AG20443 (cell line): ENCODE measurements around the gene COMMD9.
"Not testable (repeated sequence)": the region's sequence is repeated elsewhere in the genome, so short reads cannot be mapped to it uniquely, and the experiment has no call there.

Experiments
- DNase-seq: peaks from one replicate; pipeline ENCODE4 v3.0.0; 2012; ENCODE audit warnings: low spot score, mixed read lengths

COMMD9 gene

GRCh38 chr11:36289226-36289852 is at the start of gene COMMD9:
TSS of gene COMMD9 (minus strand) at chr11:36289424. CDS start at chr11:36289412, 12 bp downstream.
- peak; percentile 99 for DNase-seq

DNA sequence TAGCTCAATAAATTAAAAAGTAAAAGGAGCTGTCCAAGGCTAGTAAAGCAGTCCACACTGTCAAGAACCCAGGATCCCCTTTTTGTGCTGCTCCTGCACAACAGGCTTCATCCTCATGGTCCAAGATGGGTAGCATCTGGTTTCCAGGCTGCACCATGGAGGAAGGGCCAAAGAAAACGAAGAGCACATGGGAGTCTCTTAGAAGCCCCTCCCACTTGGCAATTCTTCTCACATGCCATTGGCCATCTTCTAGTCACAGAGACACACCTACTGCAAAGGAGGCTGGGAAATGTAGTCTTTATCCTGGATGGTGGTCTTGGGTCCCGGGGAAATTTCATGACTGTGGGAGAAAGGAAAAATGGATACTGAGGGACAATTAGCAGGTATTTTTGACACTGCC is 44.7 kb upstream of the COMMD9 start:
- DNase-seq: peak; percentile 64

DNA sequence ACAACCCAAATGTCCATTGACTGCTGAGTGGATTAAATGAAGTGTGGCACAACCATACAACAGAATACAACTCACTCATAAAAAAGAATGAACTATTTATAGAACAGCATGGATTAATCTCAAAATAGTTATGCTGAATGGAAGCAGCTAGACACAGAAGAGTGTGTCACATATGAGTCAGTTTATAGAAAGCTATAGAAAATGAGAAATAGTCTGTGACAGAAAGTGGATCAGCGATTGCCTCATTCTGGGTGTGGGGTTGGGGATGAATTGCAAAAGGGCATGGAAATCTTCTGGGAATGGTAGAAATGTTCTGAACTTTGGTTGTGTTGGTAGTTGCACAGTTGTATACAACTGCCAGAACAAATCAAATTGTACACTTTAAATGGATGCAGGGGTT is 44.2 kb upstream of the COMMD9 start:
- DNase-seq: peak; percentile 28

- no peak for DNase-seq
These were observed 41.2 kb upstream of the COMMD9 start for GRCh38 chr11:36330411-36330810.

DNA sequence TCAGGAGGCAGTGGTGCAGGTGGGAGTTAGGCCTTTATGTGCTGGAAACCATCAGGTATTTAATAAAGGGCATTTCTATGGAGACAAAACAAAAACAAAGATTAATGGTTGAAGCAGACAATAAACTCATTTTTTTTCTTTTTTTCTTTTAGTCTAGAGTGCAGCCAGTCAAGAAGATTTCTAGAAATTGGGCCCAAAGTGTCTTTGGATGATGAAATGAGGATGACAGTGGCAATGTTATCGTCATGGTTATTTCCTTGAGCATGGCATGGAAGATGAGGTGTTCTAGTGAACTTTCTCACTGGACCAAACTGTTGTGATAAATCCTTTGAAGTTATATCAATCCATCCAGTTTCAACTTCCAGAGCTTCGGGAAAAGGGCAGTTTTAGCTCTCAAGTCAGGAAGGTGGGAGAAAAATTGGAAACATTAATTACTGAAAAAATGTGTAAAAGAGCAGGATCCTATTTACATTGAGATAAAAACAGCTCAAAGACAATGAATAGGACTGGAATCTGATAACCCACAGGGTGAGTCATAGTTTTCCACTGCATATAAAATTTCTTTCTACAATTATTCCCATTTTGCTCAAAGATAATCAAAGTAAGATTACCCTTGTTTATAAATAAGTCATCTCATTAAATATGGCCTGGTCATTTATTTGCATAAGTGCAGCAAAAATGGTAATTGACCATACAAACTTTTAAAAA is 39.9 kb upstream of the COMMD9 start:
- no peak for DNase-seq

DNA sequence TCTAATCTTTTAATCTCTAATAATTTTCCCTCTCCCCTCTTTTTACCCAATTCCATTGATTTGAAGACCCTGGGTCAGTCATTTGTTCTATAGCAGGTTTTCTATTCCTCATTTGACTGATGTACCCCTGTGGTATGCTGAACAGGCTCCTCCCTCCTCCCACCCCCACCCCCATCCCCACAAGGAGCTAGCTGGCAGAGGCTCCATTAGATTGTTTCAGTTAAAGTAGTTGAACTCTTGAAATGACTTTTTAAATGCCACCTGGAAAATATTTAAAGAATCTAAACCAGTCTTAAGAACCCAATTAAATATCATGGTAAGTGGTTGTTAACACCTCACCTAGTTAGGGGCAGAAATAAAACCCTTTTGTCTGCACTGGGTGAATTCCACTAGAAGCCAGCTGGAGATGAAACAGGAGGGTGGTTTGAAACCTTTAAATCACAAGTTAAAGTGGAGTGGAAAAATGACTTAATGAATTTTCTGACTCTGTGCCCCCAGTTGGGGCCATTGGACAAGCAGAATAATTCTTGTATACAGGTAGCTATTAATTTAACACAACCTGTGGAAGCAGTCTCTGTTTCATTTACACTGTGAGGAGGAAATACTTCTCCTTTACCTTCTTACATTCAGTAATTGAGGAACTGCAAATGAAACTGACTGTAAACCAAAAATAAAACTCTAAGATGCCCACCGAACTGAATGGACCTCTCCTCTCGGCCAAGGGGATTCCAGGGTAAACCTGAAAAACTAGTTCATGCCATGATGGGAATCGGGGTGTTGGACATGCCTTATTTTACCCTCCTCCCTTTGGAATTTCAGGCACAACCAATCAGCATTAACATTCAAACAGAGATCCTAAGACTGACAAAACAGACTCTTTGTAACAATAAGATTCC is 37.5 kb upstream of the COMMD9 start:
- DNase-seq: no peak

DNA sequence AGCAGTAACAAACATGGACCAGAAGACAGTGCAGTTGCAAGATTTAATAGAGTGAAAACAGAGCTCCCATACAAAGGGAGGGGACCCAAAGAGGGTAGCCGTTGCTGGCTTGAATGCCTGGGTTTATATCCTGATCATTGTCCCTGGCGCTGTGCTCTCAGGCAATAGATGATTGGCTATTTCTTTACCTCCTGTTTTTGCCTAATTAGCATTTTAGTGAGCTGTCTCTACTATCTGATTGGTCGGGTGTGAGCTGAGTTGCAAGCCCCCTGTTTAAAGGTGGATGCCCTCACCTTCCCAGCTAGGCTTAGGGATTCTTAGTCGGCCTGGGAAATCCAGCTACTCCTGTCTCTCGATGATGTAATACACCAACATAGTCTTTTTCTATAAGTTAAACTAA is 36.2 kb upstream of the COMMD9 start:
- DNase-seq: not testable (repeated sequence)

DNA sequence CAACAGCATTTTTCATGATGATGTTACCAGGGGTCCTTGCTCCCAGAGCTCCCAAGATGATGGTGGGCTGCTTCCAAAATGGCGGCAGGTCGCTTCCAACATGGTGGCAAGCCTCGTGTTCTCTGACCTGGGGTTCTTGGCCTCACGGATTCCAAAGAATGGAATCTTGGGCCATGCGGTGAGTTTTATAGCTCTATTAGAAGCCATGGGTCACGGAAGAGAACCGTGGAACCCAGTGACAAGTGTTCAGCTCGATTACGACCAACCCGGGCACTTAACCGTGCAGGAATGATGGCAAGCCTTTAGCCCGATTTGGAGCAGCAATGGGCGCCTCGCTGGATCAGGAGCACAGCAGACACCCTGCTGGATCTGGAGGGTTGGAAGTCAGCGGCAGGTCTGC is 35.7 kb upstream of the COMMD9 start:
- DNase-seq: not testable (repeated sequence)

DNA sequence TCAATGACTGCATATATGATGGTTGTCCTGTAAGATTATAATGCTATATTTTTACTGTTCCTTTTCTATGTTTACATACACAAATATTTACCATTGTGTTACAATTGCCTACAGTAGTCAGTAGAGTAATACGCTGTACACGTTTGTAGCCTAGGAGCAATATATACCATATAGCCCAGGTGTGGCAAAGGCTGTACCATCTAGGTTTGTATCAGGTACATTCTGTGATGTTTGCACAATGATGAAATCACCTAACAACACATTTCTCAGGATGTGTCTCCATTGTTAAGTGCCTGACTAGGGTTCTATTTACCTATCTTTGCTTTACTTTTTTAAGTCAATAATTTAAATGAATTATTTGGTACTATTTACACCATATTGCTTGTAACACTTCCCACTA is 28.8 kb upstream of the COMMD9 start:
- DNase-seq: no peak

DNA sequence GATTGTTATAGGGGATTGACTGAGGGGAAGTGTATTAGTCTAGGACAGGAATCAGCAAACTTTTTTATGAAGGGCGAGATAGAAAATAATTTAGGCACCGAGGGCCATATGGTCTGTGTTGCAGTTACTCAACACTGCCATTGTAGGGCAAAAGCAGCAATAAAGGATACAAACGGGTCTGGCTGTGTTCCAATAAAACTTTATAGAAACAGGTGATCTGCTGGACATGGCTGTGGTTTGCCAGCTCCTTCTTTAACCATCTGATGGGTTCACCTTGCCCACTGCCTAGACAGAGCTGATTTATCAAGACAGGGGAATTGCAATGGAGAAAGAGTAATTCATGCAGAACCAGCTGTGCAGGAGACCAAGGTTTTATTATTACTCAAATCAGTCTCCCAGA is 26.8 kb upstream of the COMMD9 start:
- no peak for DNase-seq

- no peak for DNase-seq
These were observed 25.2 kb upstream of the COMMD9 start for GRCh38 chr11:36314434-36314767.

DNA sequence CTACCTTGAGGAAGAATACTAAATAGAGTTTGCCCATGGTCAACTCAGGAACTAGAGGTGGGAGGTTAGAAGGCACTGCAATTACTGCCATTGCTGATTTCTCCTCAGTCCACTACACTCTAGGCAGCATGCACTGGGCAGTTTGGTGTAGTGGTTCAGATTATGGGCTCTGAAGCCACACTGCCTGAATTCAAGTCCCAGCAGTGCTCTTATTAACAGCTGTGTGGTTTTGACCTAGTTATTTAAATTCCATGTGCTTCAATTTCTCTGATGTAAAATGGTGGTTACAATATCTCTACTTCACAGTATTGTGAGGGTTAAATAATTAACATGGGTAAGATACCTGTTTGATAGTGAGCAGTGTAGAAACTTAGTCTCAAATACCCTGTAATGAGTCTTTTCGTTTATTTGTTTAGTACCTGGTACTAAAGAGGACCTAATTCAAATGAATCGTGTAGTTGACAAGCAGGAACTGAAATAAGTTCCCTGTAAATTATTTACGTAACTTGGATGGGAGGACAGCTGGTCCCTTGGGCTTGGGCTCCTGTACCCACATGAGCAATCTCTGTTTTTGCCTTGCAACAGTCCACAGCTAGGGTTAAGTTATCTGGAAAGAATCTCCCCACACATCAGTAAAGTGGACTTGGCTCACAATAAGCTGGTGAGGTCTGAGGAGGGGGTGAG is 24.7 kb upstream of the COMMD9 start:
- DNase-seq: no peak

DNA sequence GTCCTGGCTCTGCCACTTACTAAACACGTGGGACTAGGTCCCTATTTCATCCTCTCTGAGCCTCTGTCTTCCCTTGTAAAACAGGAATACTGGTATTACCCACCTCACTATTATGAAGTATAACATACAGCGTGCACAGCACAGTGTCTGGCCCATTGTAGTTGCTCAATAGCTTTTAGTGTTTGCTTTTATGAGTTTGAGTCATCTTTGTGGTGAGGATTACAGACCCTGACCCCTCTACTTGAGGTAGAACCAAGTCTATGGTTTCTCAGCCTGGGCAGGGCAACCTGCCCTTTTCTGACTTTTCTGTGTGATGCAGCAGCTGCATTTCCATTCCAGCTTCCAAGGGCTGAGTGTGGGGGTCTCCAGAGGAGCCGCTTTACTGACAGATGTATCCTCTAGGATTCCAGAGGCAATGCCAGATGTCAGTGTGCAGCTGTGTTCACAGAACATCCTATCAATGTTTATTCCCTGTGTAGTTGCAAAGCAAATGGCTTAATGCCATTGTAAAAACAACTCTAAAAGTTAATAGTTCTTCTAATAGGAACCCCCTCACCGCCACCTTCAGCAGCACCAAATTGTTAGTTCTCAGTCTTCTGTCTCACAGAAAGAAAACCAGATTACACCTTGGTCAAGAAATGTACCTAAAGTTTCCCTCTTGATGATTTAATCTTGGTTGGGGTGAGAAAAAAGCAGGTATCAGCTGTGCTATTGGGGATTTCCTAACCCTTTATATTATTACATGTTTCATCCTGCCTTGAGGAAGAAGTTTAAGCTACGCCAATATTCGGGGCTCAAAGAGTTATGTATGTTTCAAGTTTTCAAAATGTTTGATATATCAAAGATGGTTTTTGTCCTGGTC is 23.6 kb upstream of the COMMD9 start:
- peak; percentile 21 for DNase-seq

- DNase-seq: no peak
These were observed 22.8 kb upstream of the COMMD9 start for GRCh38 chr11:36311926-36312595.

GRCh38 chr11:36309779-36310178 is 20.6 kb upstream of the COMMD9 start:
- DNase-seq: no peak

GRCh38 chr11:36308577-36308976 is 19.4 kb upstream of the COMMD9 start:
- DNase-seq: no peak

GRCh38 chr11:36306888-36307287 is 17.7 kb upstream of the COMMD9 start:
- peak; percentile 50 for DNase-seq

DNA sequence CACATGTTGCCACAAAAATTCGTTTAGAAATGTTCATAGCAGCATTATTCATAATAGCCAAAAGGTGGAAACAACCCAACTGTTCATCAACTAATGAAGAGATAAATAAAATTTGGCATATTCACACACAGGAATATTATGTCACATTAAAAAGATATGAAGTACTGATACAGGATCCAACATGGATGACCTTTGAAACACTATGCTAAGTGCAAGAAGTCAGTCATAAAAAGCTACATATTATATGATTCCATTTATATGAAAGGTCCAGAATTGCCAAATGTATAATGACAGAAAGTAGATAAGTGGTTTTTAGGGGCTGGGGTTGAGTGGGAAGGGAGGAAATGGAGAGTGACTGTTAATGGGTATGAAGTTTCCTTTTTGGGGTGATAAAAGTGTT is 15.8 kb upstream of the COMMD9 start:
- no peak for DNase-seq

- DNase-seq: peak; percentile 26
These were observed 15.1 kb upstream of the COMMD9 start for GRCh38 chr11:36304351-36304750.

GRCh38 chr11:36300650-36301049 is 11.4 kb upstream of the COMMD9 start:
- DNase-seq: peak; percentile 25
